Caco-2 (cell line): ENCODE measurements around the gene PLXNA2. TPM values are rescaled to one million over a fixed set of nuclear protein-coding genes. Genes with fewer than 3 reads are reported as not detected.

Experiments used
- BruUV-seq: library from RNA; stranded (reverse); fragments of 400-500 nt; replicated peaks from 2 replicates; lab custom pipeline; 2021; lab: Mats Ljungman, UMichigan
- CTCF ChIA-PET: fragments of 300-600 bp; sonication (Branson Sonifier 250); formaldehyde crosslinking; loops from one replicate; lab custom pipeline; 2022; ENCODE audit warnings: antibody characterized with exemption; lab: Charles Lee
- POLR2A ChIA-PET: fragments of 300-600 bp; sonication (Branson Sonifier 250); formaldehyde crosslinking; loops from one replicate; lab custom pipeline; 2022; ENCODE audit warnings: antibody characterized with exemption; lab: Charles Lee
- DNase-seq, 2 experiments: peaks; one replicate each; pipeline versions ENCODE4 v3.0.0 to v3.0.0-alpha.2; 2020 to 2022
- H3K27me3 ChIP-seq: replicated peaks from 2 replicates; pipeline ENCODE4 v1.6.0; 2011; ENCODE audit warnings: low read length; ENCODE audit not compliant: control insufficient read depth, insufficient read depth
- H3K36me3 ChIP-seq: 2 replicates; pipeline ENCODE4 v1.5.1; 2011; ENCODE audit warnings: low read length; ENCODE audit not compliant: control insufficient read depth, insufficient read depth
- H3K4me1 ChIP-seq: fragments of 250-450 bp; sonication (Bioruptor Pico); 2 replicates; pipeline ENCODE4 v1.5.1; 2020; ENCODE audit warnings: mild to moderate bottlenecking
- H3K4me3 ChIP-seq: 2 replicates; pipeline ENCODE4 v1.5.1; 2011; ENCODE audit warnings: low read depth, mild to moderate bottlenecking, control low read depth, low read length
- H3K9me3 ChIP-seq: fragments of 250-450 bp; sonication (Bioruptor Pico); 2 replicates; pipeline ENCODE4 v1.5.1; 2020; ENCODE audit warnings: mild to moderate bottlenecking, moderate library complexity
- H3K27ac Mint-ChIP-seq: one replicate; pipeline ENCODE4 v1.8.0; 2022; ENCODE audit warnings: mixed read lengths; ENCODE audit not compliant: unreplicated experiment
- H3K27me3 Mint-ChIP-seq: one replicate; pipeline ENCODE4 v1.8.0; 2022; ENCODE audit warnings: mixed read lengths; ENCODE audit not compliant: insufficient read depth, unreplicated experiment
- H3K36me3 Mint-ChIP-seq: one replicate; pipeline ENCODE4 v1.8.0; 2022; ENCODE audit warnings: mild to moderate bottlenecking, mixed read lengths; ENCODE audit not compliant: insufficient read depth, unreplicated experiment
- H3K4me1 Mint-ChIP-seq: one replicate; pipeline ENCODE4 v1.8.0; 2022; ENCODE audit warnings: low read depth, mixed read lengths; ENCODE audit not compliant: unreplicated experiment
- H3K4me3 Mint-ChIP-seq: one replicate; pipeline ENCODE4 v1.8.0; 2022; ENCODE audit warnings: mild to moderate bottlenecking, moderate library complexity, mixed read lengths; ENCODE audit not compliant: unreplicated experiment
- H3K9me3 Mint-ChIP-seq: one replicate; pipeline ENCODE4 v1.8.0; 2022; ENCODE audit warnings: mixed read lengths; ENCODE audit not compliant: unreplicated experiment
- intact Hi-C: fragments of 100-400 bp; cut with micrococcal nuclease; formaldehyde crosslinking; loops from one replicate; pipeline ENCODE4 v1.10.0; 2022; ENCODE audit not compliant: unreplicated experiment
- total RNA-seq: library from RNA; stranded (reverse); gene quantifications from 2 replicates; pipeline ENCODE4 v1.2.3, GENCODE V29; 2022
- TF ChIP-seq, protein P1 (sequence below), 2 experiments: fragments of 200-600 bp in 1 of 2; IDR thresholded peaks; 1 replicate in 1 of 2; 2 replicates in 1 of 2; pipeline versions ENCODE4 v1.5.1 to v1.8.0; 2011 to 2022; ENCODE audit warnings: antibody characterized with exemption in 1 of 2, control low read depth in 1 of 2, inconsistent platforms in 1 of 2, low read depth in 1 of 2, low read length in 1 of 2, mild to moderate bottlenecking in 1 of 2, moderate library complexity in 1 of 2; ENCODE audit not compliant: insufficient read depth in 1 of 2, severe bottlenecking in 1 of 2, unreplicated experiment in 1 of 2

Gene PLXNA2
- total RNA-seq, 1 experiment from 2014 or later, result 3.2 TPM

DNA sequence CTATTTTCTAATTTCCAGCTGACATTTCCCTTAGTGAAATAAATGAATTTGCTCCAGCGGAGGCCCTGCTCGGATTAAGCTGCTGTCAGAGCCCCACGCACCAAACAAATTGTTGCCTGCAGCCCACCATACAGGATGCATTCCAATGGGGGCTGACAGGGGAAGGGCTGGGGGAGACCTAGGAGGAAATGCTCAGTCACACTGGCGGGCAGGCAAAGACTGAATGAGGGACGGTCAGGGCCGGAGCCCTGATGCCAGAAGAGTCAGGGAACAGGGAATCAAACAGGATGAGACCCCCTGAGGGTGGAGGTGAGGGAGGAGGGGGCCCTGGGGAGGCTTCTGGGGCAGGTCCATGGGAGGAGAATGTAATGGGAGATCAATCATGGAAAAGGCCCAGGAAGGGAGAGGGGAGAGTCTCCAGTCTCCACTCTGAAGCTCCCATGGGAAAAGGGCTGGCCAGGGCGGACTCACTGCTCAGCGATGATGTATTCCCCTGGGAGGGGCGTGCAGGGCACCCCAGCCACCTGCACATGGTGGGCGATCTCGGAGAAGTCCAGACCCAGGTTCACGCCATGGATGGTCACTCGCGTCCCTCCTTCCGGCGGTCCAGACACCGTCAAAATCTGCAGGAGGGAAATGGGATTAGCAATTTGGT is 183.8 kb downstream of the PLXNA2 start:
- H3K36me3 ChIP-seq, result no peaks in the 10 kb centered on the region
- intact Hi-C loops, result no loop called here
- no peaks in the 10 kb centered on the region for H3K27me3 Mint-ChIP-seq
- no peaks in the 10 kb centered on the region; the same call in 1 of the 2 replicates for H3K27me3 ChIP-seq
- BruUV-seq, result no TSS peak
- no peaks in the 10 kb centered on the region for H3K36me3 Mint-ChIP-seq
- no peak overlapping the region for H3K4me3 ChIP-seq
- CTCF ChIA-PET, result interaction anchor here (0.6 kb wide), 1 partner anchor 38 kb away, joined by 5 read pairs; no protein-coding TSS in a partner anchor
- POLR2A ChIA-PET, result no interaction called here
- no peak overlapping the region for H3K27ac Mint-ChIP-seq
- no peak overlapping the region for H3K4me3 Mint-ChIP-seq
- peaks cover 19% of the 10 kb centered on the region for H3K4me1 ChIP-seq
- no peaks in the 10 kb centered on the region for H3K9me3 ChIP-seq
- TF ChIP-seq, protein P1, sequence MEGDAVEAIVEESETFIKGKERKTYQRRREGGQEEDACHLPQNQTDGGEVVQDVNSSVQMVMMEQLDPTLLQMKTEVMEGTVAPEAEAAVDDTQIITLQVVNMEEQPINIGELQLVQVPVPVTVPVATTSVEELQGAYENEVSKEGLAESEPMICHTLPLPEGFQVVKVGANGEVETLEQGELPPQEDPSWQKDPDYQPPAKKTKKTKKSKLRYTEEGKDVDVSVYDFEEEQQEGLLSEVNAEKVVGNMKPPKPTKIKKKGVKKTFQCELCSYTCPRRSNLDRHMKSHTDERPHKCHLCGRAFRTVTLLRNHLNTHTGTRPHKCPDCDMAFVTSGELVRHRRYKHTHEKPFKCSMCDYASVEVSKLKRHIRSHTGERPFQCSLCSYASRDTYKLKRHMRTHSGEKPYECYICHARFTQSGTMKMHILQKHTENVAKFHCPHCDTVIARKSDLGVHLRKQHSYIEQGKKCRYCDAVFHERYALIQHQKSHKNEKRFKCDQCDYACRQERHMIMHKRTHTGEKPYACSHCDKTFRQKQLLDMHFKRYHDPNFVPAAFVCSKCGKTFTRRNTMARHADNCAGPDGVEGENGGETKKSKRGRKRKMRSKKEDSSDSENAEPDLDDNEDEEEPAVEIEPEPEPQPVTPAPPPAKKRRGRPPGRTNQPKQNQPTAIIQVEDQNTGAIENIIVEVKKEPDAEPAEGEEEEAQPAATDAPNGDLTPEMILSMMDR (IDR thresholded peaks at IDR 0.05; ENCODE audit: insufficient read depth in 1 of 2, low read depth in 1 of 2, low read length in 1 of 2, severe bottlenecking in 1 of 2, unreplicated experiment in 1 of 2), result no peak
- no peaks in the 10 kb centered on the region for H3K9me3 Mint-ChIP-seq
- DNase-seq, result no peak
- peaks cover 8% of the 10 kb centered on the region for H3K4me1 Mint-ChIP-seq

DNA sequence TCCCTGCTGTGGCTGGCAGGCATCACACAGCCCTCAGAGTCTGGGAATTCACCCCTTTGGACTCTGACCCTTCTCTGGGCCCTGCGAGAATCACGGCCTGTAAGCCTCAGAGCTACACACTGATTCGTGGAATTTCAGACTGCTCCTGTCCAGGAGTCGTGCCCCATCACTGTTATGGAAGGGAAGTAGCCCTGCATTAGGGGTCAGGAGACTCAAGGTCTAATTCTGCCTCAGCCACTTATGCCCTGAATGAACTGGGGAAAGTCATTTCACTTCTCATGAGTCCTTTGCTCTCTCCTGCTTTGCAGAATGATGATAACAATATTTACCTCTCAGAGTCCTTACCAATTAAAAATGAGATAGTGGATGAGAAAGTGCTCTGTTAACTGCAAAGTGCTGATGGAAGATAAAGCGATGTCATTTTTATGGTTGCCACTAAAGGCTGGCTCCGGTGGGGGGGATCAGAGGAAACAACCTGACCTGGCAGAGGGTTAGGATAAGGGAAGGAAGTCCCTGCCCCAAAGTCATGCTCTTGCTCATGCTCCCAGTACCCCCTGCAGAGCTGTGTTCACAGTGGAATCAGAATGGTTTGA is 184.7 kb downstream of the PLXNA2 start:
- no peak overlapping the region for H3K4me3 ChIP-seq
- intact Hi-C loops, result no loop called here
- Mint-ChIP-seq H3K36me3 (no peaks in the 10 kb centered on the region), H3K9me3 (no peaks in the 10 kb centered on the region), H3K4me1 (peaks cover 15% of the 10 kb centered on the region), H3K27ac (no peak overlapping the region), H3K27me3 (no peaks in the 10 kb centered on the region), H3K4me3 (no peak overlapping the region)
- DNase-seq, result peak; percentile 62 to 72
- H3K9me3 ChIP-seq, result no peaks in the 10 kb centered on the region
- H3K36me3 ChIP-seq, result no peaks in the 10 kb centered on the region
- POLR2A ChIA-PET, result interaction anchor here (0.6 kb wide), 1 partner anchor 120 kb away, joined by 6 read pairs; no protein-coding TSS in a partner anchor
- CTCF ChIA-PET, result interaction anchor here (0.6 to 1.3 kb wide), 5 partner anchors 37 to 186 kb away, joined by 3 to 6 read pairs (median 5); no protein-coding TSS in a partner anchor
- peaks cover 24% of the 10 kb centered on the region for H3K4me1 ChIP-seq
- BruUV-seq, result no TSS peak
- TF ChIP-seq, protein P1 (IDR thresholded peaks at IDR 0.05; ENCODE audit: insufficient read depth in 1 of 2, low read depth in 1 of 2, low read length in 1 of 2, severe bottlenecking in 1 of 2, unreplicated experiment in 1 of 2), result no peak
- H3K27me3 ChIP-seq, result no peaks in the 10 kb centered on the region; the same call in 1 of the 2 replicates

DNA sequence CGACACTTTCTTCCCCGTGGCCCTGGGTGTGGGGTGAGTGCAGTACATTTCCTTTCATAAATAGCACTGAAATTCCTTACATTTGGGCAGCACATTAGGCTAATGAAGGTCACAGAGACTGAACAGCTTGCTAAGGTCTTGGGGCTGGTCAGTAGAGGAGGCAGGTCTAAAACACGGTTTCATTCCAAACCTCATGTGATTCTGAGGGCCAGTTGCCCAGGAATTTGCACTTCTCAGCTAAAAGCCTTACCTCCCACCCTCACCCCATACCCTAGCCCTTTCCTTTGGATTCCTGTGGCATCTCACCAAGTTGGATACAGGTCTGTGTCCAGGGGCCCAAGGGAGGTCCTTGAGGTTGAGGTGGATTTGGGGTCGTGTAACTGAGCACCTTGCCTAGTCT is 185.4 kb downstream of the PLXNA2 start:
- H3K9me3 Mint-ChIP-seq, result no peaks in the 10 kb centered on the region
- no peaks in the 10 kb centered on the region for H3K27me3 Mint-ChIP-seq
- POLR2A ChIA-PET, result no interaction called here
- peaks cover 16% of the 10 kb centered on the region for H3K4me1 Mint-ChIP-seq
- no TSS peak for BruUV-seq
- H3K36me3 Mint-ChIP-seq, result no peaks in the 10 kb centered on the region
- TF ChIP-seq, protein P1 (IDR thresholded peaks at IDR 0.05; ENCODE audit: insufficient read depth in 1 of 2, low read depth in 1 of 2, low read length in 1 of 2, severe bottlenecking in 1 of 2, unreplicated experiment in 1 of 2), result no peak
- no peaks in the 10 kb centered on the region; the same call in 1 of the 2 replicates for H3K27me3 ChIP-seq
- CTCF ChIA-PET, result interaction anchor here (0.7 to 1.3 kb wide), 4 partner anchors 37 to 186 kb away, joined by 3 to 6 read pairs (median 4); no protein-coding TSS in a partner anchor
- intact Hi-C loops, result no loop called here
- H3K36me3 ChIP-seq, result no peaks in the 10 kb centered on the region
- H3K9me3 ChIP-seq, result no peaks in the 10 kb centered on the region
- DNase-seq, result no peak
- peaks cover 25% of the 10 kb centered on the region for H3K4me1 ChIP-seq
- no peak overlapping the region for H3K27ac Mint-ChIP-seq
- no peak overlapping the region for H3K4me3 Mint-ChIP-seq
- no peak overlapping the region for H3K4me3 ChIP-seq
